ENCODE data around the gene TP63. TPM values are rescaled to one million over a fixed set of nuclear protein-coding genes. Genes with fewer than 3 reads are reported as not detected.

Gene TP63
- total and polyA plus RNA-seq, 2 experiments from 2014 or later, result not detected

DNA sequence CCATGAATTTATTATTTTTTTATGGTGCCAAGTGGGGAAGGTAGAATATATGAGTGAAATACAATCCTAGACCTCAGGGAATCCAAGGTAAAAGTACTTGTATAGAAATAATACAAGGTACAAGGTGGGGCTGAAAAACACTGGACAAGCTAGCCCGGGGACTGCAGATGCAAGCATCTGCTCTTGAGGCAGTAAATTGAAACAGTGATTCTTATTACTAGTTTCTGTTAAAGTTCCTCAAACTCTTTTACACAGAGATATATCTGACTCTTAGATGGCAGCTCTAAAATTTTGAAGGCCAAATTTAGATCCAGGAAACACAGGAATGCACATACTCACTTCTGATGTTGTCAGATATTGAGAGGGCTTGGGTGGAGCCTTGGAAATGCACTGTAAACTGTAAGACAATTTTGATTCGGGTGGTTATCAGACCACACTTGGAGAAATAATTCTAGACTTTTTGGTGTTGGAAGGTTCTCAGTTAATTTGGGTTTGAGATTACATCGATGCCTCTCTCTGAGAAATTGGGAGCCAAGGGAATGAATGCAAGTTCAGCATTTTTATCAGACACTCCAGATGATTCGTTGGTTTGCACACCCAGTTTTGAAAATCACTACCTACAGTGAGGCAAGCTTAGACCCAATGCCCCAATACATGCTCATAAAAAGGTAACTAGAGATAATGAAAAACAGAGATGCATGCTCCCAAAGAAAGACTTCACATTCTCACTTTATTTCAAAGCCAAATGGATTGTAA is 7.3 kb downstream of the TP63 start:
- Mint-ChIP-seq H3K27me3 (ENCODE audit: insufficient read depth, low read depth, poor library complexity) (no peaks in the 10 kb centered on the region), H3K36me3 (ENCODE audit: low read depth) (no peaks in the 10 kb centered on the region), H3K4me3 (no peak overlapping the region), H3K4me1 (peaks cover 32% of the 10 kb centered on the region), H3K9me3 (no peaks in the 10 kb centered on the region), H3K27ac (no peak overlapping the region)
- H3K27me3 ChIP-seq (ENCODE audit: insufficient read depth), result no peaks in the 10 kb centered on the region
- ATAC-seq, result no peak
- peaks cover 34% of the 10 kb centered on the region for H3K4me1 ChIP-seq (ENCODE audit: insufficient read depth)
- H3F3A ChIP-seq (replicated peaks; ENCODE audit: low read depth), result no peaks in the 10 kb centered on the region
- no peak overlapping the region for H2AFZ ChIP-seq
- no peak overlapping the region for H3K4me3 ChIP-seq
- no peak overlapping the region for H3K4me2 ChIP-seq
- no peaks in the 10 kb centered on the region for H3K36me3 ChIP-seq (ENCODE audit: insufficient read depth)
- no peaks in the 10 kb centered on the region for H3K79me2 ChIP-seq (replicated peaks; ENCODE audit: insufficient read depth)
- H3K27ac ChIP-seq (ENCODE audit: low read depth), result no peak overlapping the region
- no peak for TF ChIP-seq ZNF331 (CRISPR knock-in tag; IDR thresholded peaks at IDR 0.05; ENCODE audit: low read depth)
- no peak for TF ChIP-seq EZH2phosphoT487 (IDR thresholded peaks at IDR 0.05; ENCODE audit: unreplicated experiment)
- no peak for TF ChIP-seq STAT1 (IDR thresholded peaks at IDR 0.05; ENCODE audit: unreplicated experiment)
- TF ChIP-seq POLR2AphosphoS5 (IDR thresholded peaks at IDR 0.05; ENCODE audit: low read depth), result no peak
- TF ChIP-seq, protein P1, sequence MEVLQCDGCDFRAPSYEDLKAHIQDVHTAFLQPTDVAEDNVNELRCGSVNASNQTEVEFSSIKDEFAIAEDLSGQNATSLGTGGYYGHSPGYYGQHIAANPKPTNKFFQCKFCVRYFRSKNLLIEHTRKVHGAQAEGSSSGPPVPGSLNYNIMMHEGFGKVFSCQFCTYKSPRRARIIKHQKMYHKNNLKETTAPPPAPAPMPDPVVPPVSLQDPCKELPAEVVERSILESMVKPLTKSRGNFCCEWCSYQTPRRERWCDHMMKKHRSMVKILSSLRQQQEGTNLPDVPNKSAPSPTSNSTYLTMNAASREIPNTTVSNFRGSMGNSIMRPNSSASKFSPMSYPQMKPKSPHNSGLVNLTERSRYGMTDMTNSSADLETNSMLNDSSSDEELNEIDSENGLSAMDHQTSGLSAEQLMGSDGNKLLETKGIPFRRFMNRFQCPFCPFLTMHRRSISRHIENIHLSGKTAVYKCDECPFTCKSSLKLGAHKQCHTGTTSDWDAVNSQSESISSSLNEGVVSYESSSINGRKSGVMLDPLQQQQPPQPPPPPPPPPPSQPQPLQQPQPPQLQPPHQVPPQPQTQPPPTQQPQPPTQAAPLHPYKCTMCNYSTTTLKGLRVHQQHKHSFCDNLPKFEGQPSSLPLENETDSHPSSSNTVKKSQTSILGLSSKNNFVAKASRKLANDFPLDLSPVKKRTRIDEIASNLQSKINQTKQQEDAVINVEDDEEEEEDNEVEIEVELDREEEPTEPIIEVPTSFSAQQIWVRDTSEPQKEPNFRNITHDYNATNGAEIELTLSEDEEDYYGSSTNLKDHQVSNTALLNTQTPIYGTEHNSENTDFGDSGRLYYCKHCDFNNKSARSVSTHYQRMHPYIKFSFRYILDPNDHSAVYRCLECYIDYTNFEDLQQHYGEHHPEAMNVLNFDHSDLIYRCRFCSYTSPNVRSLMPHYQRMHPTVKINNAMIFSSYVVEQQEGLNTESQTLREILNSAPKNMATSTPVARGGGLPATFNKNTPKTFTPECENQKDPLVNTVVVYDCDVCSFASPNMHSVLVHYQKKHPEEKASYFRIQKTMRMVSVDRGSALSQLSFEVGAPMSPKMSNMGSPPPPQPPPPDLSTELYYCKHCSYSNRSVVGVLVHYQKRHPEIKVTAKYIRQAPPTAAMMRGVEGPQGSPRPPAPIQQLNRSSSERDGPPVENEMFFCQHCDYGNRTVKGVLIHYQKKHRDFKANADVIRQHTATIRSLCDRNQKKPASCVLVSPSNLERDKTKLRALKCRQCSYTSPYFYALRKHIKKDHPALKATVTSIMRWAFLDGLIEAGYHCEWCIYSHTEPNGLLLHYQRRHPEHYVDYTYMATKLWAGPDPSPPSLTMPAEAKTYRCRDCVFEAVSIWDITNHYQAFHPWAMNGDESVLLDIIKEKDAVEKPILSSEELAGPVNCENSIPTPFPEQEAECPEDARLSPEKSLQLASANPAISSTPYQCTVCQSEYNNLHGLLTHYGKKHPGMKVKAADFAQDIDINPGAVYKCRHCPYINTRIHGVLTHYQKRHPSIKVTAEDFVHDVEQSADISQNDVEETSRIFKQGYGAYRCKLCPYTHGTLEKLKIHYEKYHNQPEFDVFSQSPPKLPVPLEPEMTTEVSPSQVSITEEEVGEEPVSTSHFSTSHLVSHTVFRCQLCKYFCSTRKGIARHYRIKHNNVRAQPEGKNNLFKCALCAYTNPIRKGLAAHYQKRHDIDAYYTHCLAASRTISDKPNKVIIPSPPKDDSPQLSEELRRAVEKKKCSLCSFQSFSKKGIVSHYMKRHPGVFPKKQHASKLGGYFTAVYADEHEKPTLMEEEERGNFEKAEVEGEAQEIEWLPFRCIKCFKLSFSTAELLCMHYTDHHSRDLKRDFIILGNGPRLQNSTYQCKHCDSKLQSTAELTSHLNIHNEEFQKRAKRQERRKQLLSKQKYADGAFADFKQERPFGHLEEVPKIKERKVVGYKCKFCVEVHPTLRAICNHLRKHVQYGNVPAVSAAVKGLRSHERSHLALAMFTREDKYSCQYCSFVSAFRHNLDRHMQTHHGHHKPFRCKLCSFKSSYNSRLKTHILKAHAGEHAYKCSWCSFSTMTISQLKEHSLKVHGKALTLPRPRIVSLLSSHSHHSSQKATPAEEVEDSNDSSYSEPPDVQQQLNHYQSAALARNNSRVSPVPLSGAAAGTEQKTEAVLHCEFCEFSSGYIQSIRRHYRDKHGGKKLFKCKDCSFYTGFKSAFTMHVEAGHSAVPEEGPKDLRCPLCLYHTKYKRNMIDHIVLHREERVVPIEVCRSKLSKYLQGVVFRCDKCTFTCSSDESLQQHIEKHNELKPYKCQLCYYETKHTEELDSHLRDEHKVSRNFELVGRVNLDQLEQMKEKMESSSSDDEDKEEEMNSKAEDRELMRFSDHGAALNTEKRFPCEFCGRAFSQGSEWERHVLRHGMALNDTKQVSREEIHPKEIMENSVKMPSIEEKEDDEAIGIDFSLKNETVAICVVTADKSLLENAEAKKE (CRISPR knock-in tag; IDR thresholded peaks at IDR 0.05), result no peak
- TF ChIP-seq, protein P2, sequence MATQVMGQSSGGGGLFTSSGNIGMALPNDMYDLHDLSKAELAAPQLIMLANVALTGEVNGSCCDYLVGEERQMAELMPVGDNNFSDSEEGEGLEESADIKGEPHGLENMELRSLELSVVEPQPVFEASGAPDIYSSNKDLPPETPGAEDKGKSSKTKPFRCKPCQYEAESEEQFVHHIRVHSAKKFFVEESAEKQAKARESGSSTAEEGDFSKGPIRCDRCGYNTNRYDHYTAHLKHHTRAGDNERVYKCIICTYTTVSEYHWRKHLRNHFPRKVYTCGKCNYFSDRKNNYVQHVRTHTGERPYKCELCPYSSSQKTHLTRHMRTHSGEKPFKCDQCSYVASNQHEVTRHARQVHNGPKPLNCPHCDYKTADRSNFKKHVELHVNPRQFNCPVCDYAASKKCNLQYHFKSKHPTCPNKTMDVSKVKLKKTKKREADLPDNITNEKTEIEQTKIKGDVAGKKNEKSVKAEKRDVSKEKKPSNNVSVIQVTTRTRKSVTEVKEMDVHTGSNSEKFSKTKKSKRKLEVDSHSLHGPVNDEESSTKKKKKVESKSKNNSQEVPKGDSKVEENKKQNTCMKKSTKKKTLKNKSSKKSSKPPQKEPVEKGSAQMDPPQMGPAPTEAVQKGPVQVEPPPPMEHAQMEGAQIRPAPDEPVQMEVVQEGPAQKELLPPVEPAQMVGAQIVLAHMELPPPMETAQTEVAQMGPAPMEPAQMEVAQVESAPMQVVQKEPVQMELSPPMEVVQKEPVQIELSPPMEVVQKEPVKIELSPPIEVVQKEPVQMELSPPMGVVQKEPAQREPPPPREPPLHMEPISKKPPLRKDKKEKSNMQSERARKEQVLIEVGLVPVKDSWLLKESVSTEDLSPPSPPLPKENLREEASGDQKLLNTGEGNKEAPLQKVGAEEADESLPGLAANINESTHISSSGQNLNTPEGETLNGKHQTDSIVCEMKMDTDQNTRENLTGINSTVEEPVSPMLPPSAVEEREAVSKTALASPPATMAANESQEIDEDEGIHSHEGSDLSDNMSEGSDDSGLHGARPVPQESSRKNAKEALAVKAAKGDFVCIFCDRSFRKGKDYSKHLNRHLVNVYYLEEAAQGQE (IDR thresholded peaks at IDR 0.05; ENCODE audit: unreplicated experiment), result no peak
- TF ChIP-seq JUNB (IDR thresholded peaks at IDR 0.05; ENCODE audit: unreplicated experiment), result no peak
- no peak for TF ChIP-seq EZH2 (IDR thresholded peaks at IDR 0.05; ENCODE audit: low read depth, unreplicated experiment)
- TF ChIP-seq, protein P3, sequence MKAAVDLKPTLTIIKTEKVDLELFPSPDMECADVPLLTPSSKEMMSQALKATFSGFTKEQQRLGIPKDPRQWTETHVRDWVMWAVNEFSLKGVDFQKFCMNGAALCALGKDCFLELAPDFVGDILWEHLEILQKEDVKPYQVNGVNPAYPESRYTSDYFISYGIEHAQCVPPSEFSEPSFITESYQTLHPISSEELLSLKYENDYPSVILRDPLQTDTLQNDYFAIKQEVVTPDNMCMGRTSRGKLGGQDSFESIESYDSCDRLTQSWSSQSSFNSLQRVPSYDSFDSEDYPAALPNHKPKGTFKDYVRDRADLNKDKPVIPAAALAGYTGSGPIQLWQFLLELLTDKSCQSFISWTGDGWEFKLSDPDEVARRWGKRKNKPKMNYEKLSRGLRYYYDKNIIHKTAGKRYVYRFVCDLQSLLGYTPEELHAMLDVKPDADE (IDR thresholded peaks at IDR 0.05), result no peak
- TF ChIP-seq NANOG (IDR thresholded peaks at IDR 0.05; ENCODE audit: borderline replicate concordance), result no peak
- TF ChIP-seq, protein P4, sequence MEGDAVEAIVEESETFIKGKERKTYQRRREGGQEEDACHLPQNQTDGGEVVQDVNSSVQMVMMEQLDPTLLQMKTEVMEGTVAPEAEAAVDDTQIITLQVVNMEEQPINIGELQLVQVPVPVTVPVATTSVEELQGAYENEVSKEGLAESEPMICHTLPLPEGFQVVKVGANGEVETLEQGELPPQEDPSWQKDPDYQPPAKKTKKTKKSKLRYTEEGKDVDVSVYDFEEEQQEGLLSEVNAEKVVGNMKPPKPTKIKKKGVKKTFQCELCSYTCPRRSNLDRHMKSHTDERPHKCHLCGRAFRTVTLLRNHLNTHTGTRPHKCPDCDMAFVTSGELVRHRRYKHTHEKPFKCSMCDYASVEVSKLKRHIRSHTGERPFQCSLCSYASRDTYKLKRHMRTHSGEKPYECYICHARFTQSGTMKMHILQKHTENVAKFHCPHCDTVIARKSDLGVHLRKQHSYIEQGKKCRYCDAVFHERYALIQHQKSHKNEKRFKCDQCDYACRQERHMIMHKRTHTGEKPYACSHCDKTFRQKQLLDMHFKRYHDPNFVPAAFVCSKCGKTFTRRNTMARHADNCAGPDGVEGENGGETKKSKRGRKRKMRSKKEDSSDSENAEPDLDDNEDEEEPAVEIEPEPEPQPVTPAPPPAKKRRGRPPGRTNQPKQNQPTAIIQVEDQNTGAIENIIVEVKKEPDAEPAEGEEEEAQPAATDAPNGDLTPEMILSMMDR (conservative IDR thresholded peaks at IDR 0.05; ENCODE audit: low read depth in 2 of 2), result no peak
- no peak for TF ChIP-seq CREB1 (CRISPR knock-in tag; IDR thresholded peaks at IDR 0.05; ENCODE audit: low read depth)
- no peak for TF ChIP-seq ZNF114 (CRISPR knock-in tag; IDR thresholded peaks at IDR 0.05)
- H4K20me1 ChIP-seq (replicated peaks; ENCODE audit: insufficient read depth), result no peaks in the 10 kb centered on the region
- no peaks in the 10 kb centered on the region for H3K9me2 ChIP-seq (ENCODE audit: insufficient read depth)
- DNase-seq (ENCODE audit: low spot score), result no peak

All from GM23338 (cell line).